ENCODE measurements around the gene SNAP23. TPM values are rescaled to one million over a fixed set of nuclear protein-coding genes. Genes with fewer than 3 reads are reported as not detected.

SNAP23 gene
- total RNA-seq, 1 experiment from 2014 or later: 31.2 TPM

DNA sequence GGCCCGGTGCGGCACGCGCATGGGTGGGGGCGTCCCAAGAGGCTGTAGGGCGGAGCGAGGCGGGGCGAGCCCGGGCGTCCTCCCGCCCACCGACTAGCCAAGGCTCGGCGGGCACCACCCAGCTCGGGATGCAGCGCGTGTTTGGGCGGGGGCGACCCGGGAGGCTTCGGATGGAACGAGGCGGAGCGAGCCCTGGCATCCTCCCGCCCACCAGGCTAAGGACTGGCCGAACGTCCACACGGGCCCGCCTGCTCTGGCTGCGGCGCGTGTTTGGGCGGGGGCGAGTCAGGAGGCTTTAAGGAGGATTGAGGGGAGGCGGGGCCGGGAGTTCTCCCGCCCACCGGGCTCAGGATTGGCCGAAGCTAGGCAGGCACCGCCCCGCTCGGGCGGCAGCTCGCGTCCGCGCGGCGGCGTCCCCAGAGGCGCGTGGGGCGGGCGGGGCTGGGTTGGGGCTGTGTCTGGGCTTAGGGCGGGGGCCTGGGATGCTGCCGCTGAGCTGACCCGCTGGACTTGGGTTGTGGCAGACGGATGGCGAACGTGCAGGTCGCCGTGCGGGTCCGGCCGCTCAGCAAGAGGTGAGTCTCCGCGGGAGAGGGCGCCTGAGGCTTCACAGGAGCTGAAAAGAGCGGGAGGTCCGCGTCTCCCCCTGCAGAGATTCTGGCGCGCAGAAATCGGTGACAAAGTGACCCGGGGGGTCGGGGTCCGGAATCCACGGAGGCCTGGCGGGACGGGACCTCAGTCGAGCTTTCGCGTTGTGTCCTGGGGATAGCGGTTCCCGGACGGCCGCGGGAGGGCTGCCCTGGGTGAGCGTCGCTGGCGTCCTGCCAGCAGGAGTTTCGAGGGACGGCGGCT is 80.0 kb downstream of the SNAP23 start, which contains the start of gene STARD9:
Gene STARD9 (plus strand): TSS at position 419 of the 852 bp plus-strand sequence. CDS start 110 bp downstream, at position 529.
- H3K79me2 ChIP-seq (ENCODE audit: insufficient read depth, low read length): no peaks in the 10 kb centered on the region
- peak within 1 kb of the TSS; percentile 95 for H2AFZ ChIP-seq (ENCODE audit: low read depth, low read length, poor library complexity, severe bottlenecking)
- intact Hi-C loops (cut with micrococcal nuclease): no loop called here
- ChIA-PET CTCF (interaction anchor here (1.2 kb wide), 1 partner anchor 16 kb away, joined by 7 read pairs; no protein-coding TSS in a partner anchor), RAD21 (ENCODE audit: low non-redundant PET in 1 of 2, low total read pairs in 2 of 2, uncharacterized antibody in 2 of 2, unreplicated experiment in 2 of 2) (no interaction called here), POLR2A (interaction anchor here (0.6 to 2.0 kb wide), 8 partner anchors 8 to 347 kb away, joined by 3 to 6 read pairs (median 3); no protein-coding TSS in a partner anchor)
- ATAC-seq (peak; percentile 95), DNase-seq (ENCODE audit: low read depth, low spot score) (peak; percentile 94)
- no peaks in the 10 kb centered on the region for H3K36me3 ChIP-seq (ENCODE audit: control insufficient read depth in 1 of 2, insufficient read depth in 2 of 2, low read length in 2 of 2)
- H3K27me3 ChIP-seq (ENCODE audit: insufficient read depth, low read length): no peaks in the 10 kb centered on the region; the same call in 1 of the 2 replicates
- H3K27ac ChIP-seq (ENCODE audit: low read depth, low read length): 0 out of 2 replicates have a peak within 1 kb of the TSS, but pooled peaks have one; percentile 11
- H3K4me2 ChIP-seq (ENCODE audit: low read length): peak within 1 kb of the TSS; percentile 98
- no TSS peak for BruUV-seq (replicated peaks)
- H3K4me3 ChIP-seq (replicated peaks in 1 of 2; ENCODE audit: low read depth in 1 of 2, low read length in 2 of 2): peak within 1 kb of the TSS; percentile 61 to 63
- H3K9ac ChIP-seq (ENCODE audit: low read length): peak within 1 kb of the TSS; percentile 64
- no peaks in the 10 kb centered on the region for H4K20me1 ChIP-seq (ENCODE audit: insufficient read depth)
- no peaks in the 10 kb centered on the region for H3K9me3 ChIP-seq (ENCODE audit: control insufficient read depth in 1 of 2, insufficient read depth in 1 of 2, low read depth in 1 of 2, low read length in 2 of 2)
- no peaks in the 10 kb centered on the region for H3K9me2 ChIP-seq (ENCODE audit: insufficient read depth)
- TF ChIP-seq EGR1 (IDR thresholded peaks at IDR 0.05; ENCODE audit: low read depth) (peak; percentile 91), JUND (IDR thresholded peaks at IDR 0.05) (no peak), SIN3A (IDR thresholded peaks at IDR 0.05; ENCODE audit: low read depth) (no peak), CEBPB (IDR thresholded peaks at IDR 0.05; ENCODE audit: low read depth) (no peak), SRF (IDR thresholded peaks at IDR 0.05; ENCODE audit: low read depth) (no peak), SP1 (IDR thresholded peaks at IDR 0.05; ENCODE audit: low read depth) (peak; percentile 64), POLR2AphosphoS5 (IDR thresholded peaks at IDR 0.05; ENCODE audit: low read depth, low read length) (peak; percentile 55), POLR2A (IDR thresholded peaks at IDR 0.05; ENCODE audit: borderline replicate concordance, extremely low read depth, insufficient read depth, insufficient read length) (peak; percentile 50)
- TF ChIP-seq, protein P1, sequence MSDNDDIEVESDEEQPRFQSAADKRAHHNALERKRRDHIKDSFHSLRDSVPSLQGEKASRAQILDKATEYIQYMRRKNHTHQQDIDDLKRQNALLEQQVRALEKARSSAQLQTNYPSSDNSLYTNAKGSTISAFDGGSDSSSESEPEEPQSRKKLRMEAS (IDR thresholded peaks at IDR 0.05): peak; percentile 92
- TF ChIP-seq, protein P2, sequence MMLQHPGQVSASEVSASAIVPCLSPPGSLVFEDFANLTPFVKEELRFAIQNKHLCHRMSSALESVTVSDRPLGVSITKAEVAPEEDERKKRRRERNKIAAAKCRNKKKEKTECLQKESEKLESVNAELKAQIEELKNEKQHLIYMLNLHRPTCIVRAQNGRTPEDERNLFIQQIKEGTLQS (IDR thresholded peaks at IDR 0.05): no peak
- peaks cover 12 to 18% of the 10 kb centered on the region in 2 experiments for H3K4me1 ChIP-seq (ENCODE audit: control insufficient read depth in 1 of 2, insufficient read depth in 2 of 2, low read length in 2 of 2)
